Ovary (tissue), 9 donors: ENCODE measurements around the gene OOEP. TPM values are rescaled to one million over a fixed set of nuclear protein-coding genes. Genes with fewer than 3 reads are reported as not detected.

Experiments used
- DNase-seq, 5 donors: peaks; one replicate each; pipeline ENCODE4 v3.0.0-alpha.2; 2019 to 2020
- H3K27ac ChIP-seq, 2 donors: fragments of 200-600 bp; one replicate each; pipeline versions ENCODE4 v1.5.1 to v1.8.0; 2019 to 2022
- H3K27me3 ChIP-seq: fragments of 200-600 bp; one replicate; pipeline ENCODE4 v1.8.0; 2022
- H3K36me3 ChIP-seq: fragments of 200-600 bp; sonication (generic); one replicate; pipeline ENCODE4 v1.5.1; 2019
- H3K4me1 ChIP-seq: one replicate; pipeline ENCODE4 v1.8.1; 2013; ENCODE audit warnings: mild to moderate bottlenecking, moderate library complexity; ENCODE audit not compliant: insufficient read depth
- H3K4me3 ChIP-seq: fragments of 200-600 bp; sonication (generic); one replicate; pipeline ENCODE4 v1.5.1; 2017
- H3K9me3 ChIP-seq, 2 donors: fragments of 200-600 bp in 1 of 2; sonication (generic) in 1 of 2; one replicate each; pipeline versions ENCODE4 v1.5.1 to v1.8.1; 2013 to 2019; ENCODE audit warnings: mild to moderate bottlenecking in 1 of 2, moderate library complexity in 1 of 2
- CTCF ChIP-seq, 3 donors: fragments of 450-650 bp in 2 of 3; fragments of 200-600 bp in 1 of 3; IDR thresholded peaks; one replicate each; pipeline versions ENCODE4 v1.5.1 to v1.8.0; 2016 to 2022; ENCODE audit warnings: antibody characterized with exemption in 3 of 3, mild to moderate bottlenecking in 1 of 3
- EP300 ChIP-seq: sonication (generic); formaldehyde crosslinking; IDR thresholded peaks from one replicate; pipeline ENCODE4 v1.6.1; 2017; ENCODE audit warnings: antibody characterized with exemption
- POLR2A ChIP-seq: fragments of 450-650 bp; IDR thresholded peaks from one replicate; pipeline ENCODE4 v1.6.1; 2017; ENCODE audit warnings: antibody characterized with exemption, mild to moderate bottlenecking, moderate library complexity
- WGBS, 3 donors: extraction: QIAGEN DNeasy Blood & Tissue Kit in 1 of 3; methylation state at CpG; one replicate each; pipeline versions ENCODE4 v1.1.5 to v1.1.7; 2013 to 2017; 5-methylcytosine and 5-hydroxymethylcytosine counted together
- intact Hi-C, 4 donors: fragments of 100-400 bp; cut with DNase I; formaldehyde crosslinking; loops; one replicate each; pipeline versions ENCODE4 v1.11.0 to v1.15.1; 2022 to 2023
- polyA plus RNA-seq, 2 donors: library from polyadenylated mRNA; stranded (reverse); fragments of 200-250 nt in 1 of 2; fragments of 350-450 nt in 1 of 2; fragmentation: Illumina TruSeq in 1 of 2; extraction: RNeasy Lipid Tissue Mini Kit (QIAGEN cat#74804) in 1 of 2; gene quantifications; one replicate each; pipeline ENCODE4 v1.2.3, GENCODE V29; 2013 to 2014
- small RNA-seq: library from RNA; depleted of rRNA; stranded (forward); fragments of <200 nt; gene quantifications from one replicate; pipeline ENCODE3, GENCODE V24; 2016
- total RNA-seq, 7 donors: library from RNA; depleted of rRNA in 2 of 7; stranded (reverse); fragments of >200 nt in 2 of 7; fragmentation: NEBNext Ultra II Directional in 3 of 7; extraction: Animal tissue kit (Norgen Biotek cat#: 25700) in 3 of 7; gene quantifications; one replicate each; pipeline versions ENCODE4 v1.1.0 to v1.2.4, GENCODE V29; 2016 to 2023
- donor health status: DM: no; HTN: no; CAD: no; lungs with moderate emphysema.
- donor health status: DM: no; HTN: no; CAD: no.
- donor health status: Bipolar disorder and iron deficiency.
- donor health status: DM: yes; HTN: yes; CAD: no.
- donor health status: DM: no; HTN: no; CAD: no.
- donor health status: DM: yes; HTN: yes; CAD: no.

The OOEP gene
- total and polyA plus RNA-seq, 9 donors, result 0.25 to 1.5 (median 0.56) TPM; not detected in 5

GRCh38 chr6:73323323-73323722, 46.4 kb downstream of the OOEP start:
- H3K27me3 ChIP-seq, result no peaks in the 10 kb centered on the region
- intact Hi-C loops, result loop anchor here in 1 of 4 donors (10.0 kb wide), 1 partner anchor 909 kb away; no protein-coding TSS in a partner anchor
- H3K36me3 ChIP-seq, result no peaks in the 10 kb centered on the region
- H3K9me3 ChIP-seq, result no peaks in the 10 kb centered on the region
- DNase-seq, result no peak
- whole genome bisulfite sequencing, 3 donors, result 83 to 94% (median 92%) methylated on average over 2 of the region's 2 CpGs
- no peak for TF ChIP-seq CTCF (IDR thresholded peaks at IDR 0.05)
- TF ChIP-seq POLR2A, result no peak
- TF ChIP-seq EP300, result no peak
- H3K4me3 ChIP-seq, result no peak overlapping the region
- H3K27ac ChIP-seq, result no peak overlapping the region
- H3K4me1 ChIP-seq, result no peaks in the 10 kb centered on the region

Small RNA genes within 50 kb of the gene (small RNA-seq; reads per million reads assigned to genes)
- not detected for gene RPL39P3

Other genes starting within 250 kb of the OOEP start
- gene KHDC1L, start 144.4 kb downstream of the OOEP start, total RNA-seq, result under 1 TPM in 1 of 7 donors, not detected in 6; 0.40 TPM
- gene KHDC1L, start 144.4 kb downstream of the OOEP start, polyA plus RNA-seq, result not detected
- gene KHDC1, start 106.7 kb downstream of the OOEP start, total RNA-seq, result 1 to 10 TPM; 1.3 to 4.6 (median 3.3) TPM
- gene KHDC1, start 106.7 kb downstream of the OOEP start, polyA plus RNA-seq, result 1 to 10 TPM; 3.0 to 3.6 TPM
- not detected for gene DPPA5, start 15.6 kb downstream of the OOEP start, total RNA-seq
- under 1 TPM in 1 of 2 donors, not detected in 1; 0.68 TPM for gene DPPA5, start 15.6 kb downstream of the OOEP start, polyA plus RNA-seq
- not detected for gene KHDC3L, start 7.2 kb downstream of the OOEP start, total RNA-seq
- gene KHDC3L, start 7.2 kb downstream of the OOEP start, polyA plus RNA-seq, result under 1 TPM in 1 of 2 donors, not detected in 1; 0.73 TPM
- 1 to 10 TPM in 5 of 7 donors, under 1 TPM in 2; 0.88 to 3.6 (median 1.3) TPM for gene DDX43, start 24.9 kb upstream of the OOEP start, total RNA-seq
- 1 to 10 TPM in 1 of 2 donors, under 1 TPM in 1; 0.83 to 2.4 TPM for gene DDX43, start 24.9 kb upstream of the OOEP start, polyA plus RNA-seq
- 1 to 10 TPM; 1.2 to 4.4 (median 2.8) TPM for gene CGAS, start 82.4 kb upstream of the OOEP start, total RNA-seq
- gene CGAS, start 82.4 kb upstream of the OOEP start, polyA plus RNA-seq, result 1 to 10 TPM; 2.3 to 3.5 TPM
- gene MTO1, start 91.8 kb upstream of the OOEP start, total RNA-seq, result 10 to 100 TPM; 23.2 to 43.1 (median 32.2) TPM
- gene MTO1, start 91.8 kb upstream of the OOEP start, polyA plus RNA-seq, result 10 to 100 TPM; 19.8 to 20.7 TPM
- over 10,000 TPM; 15,703 to 19,058 (median 16,968) TPM for gene EEF1A1, start 151.1 kb upstream of the OOEP start, total RNA-seq
- gene EEF1A1, start 151.1 kb upstream of the OOEP start, polyA plus RNA-seq, result over 10,000 TPM; 15,578 to 19,769 TPM